IPS DF 6.9 (cell line): Measurements from ENCODE around the gene CELSR2.

Experiments used
- DNase-seq: peaks from one replicate; pipeline ENCODE4 v3.0.0-alpha.2; 2013; ENCODE audit warnings: low read depth, low spot score
- H3K27ac ChIP-seq: one replicate; pipeline ENCODE4 v1.5.1; 2013; ENCODE audit warnings: low read length, control low read depth
- H3K27me3 ChIP-seq: 2 replicates; pipeline ENCODE4 v1.6.1; 2013; ENCODE audit warnings: mild to moderate bottlenecking, low read length; ENCODE audit not compliant: control insufficient read depth, insufficient read depth
- H3K36me3 ChIP-seq: 2 replicates; pipeline ENCODE4 v1.6.1; 2013; ENCODE audit warnings: low read length; ENCODE audit not compliant: control insufficient read depth, insufficient read depth
- H3K4me1 ChIP-seq: 2 replicates; pipeline ENCODE4 v1.6.1; 2013; ENCODE audit warnings: low read length; ENCODE audit not compliant: control insufficient read depth, insufficient read depth
- H3K4me3 ChIP-seq: 2 replicates; pipeline ENCODE4 v1.5.1; 2013; ENCODE audit warnings: mild to moderate bottlenecking, low read length
- H3K9me3 ChIP-seq: 2 replicates; pipeline ENCODE4 v1.6.1; 2013; ENCODE audit warnings: low read length, inconsistent platforms; ENCODE audit not compliant: control insufficient read depth, insufficient read depth
- WGBS: extraction: QIAGEN DNeasy Blood & Tissue Kit; methylation state at CpG from one replicate; pipeline ENCODE4 v1.1.7; 2013; ENCODE audit warnings: mixed read lengths, missing lambda C conversion rate; ENCODE audit not compliant: insufficient read length, insufficient coverage; 5-methylcytosine and 5-hydroxymethylcytosine counted together

The CELSR2 gene

DNA sequence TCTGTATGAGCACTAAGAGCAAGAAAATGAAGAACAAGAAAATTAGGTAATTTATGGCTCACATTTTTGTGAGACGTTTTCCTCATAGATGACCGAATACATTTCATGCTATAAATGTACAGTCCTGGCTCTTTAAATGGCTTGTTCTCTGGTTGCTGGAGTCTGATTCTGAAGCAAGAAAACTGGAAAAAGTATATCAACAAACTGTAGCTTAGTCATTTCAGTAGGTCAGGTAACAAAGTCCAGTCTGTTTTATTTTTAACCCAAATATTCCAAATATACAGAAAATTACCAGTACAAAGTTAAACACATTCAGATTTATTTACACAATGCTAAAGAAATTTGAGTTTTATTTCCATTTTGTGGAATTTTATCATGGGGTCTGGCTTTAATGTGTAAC lies 60.0 kb downstream of the CELSR2 start:
- Histone ChIP-seq H3K36me3 (peaks cover 5% of the 10 kb centered on the region; the same call in 1 of the 2 replicates), H3K27ac (no peak overlapping the region), H3K4me3 (no peak overlapping the region), H3K4me1 (peaks cover 2% of the 10 kb centered on the region), H3K9me3 (no peaks in the 10 kb centered on the region), H3K27me3 (no peaks in the 10 kb centered on the region)
- WGBS: no CpG with 5 or more reads among the region's 2 CpGs
- no peak for DNase-seq

DNA sequence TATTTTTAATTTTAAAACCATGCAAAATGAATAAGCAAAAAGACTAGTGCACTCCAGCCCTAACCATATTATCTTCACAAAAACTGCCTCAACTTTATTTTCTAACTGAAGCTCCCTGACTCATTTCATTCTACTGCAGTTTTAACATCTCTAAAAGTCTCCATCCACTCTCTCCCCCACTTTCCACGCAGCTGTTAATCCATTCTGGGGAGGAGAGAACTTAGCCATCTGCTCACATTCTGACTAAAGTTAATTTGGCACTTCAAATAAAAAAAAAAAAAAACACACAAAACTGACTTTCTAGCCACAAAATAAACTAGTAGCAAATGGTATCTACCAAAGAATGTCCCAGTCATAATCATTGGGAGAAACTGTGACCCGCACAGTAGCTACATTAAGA lies 62.9 kb downstream of the CELSR2 start:
- Histone ChIP-seq H3K27me3 (no peaks in the 10 kb centered on the region), H3K4me3 (no peak overlapping the region), H3K9me3 (no peaks in the 10 kb centered on the region), H3K36me3 (peaks cover 10% of the 10 kb centered on the region), H3K27ac (no peak overlapping the region), H3K4me1 (no peaks in the 10 kb centered on the region)
- DNase-seq: no peak
- WGBS: no CpG with 5 or more reads among the region's 2 CpGs

DNA sequence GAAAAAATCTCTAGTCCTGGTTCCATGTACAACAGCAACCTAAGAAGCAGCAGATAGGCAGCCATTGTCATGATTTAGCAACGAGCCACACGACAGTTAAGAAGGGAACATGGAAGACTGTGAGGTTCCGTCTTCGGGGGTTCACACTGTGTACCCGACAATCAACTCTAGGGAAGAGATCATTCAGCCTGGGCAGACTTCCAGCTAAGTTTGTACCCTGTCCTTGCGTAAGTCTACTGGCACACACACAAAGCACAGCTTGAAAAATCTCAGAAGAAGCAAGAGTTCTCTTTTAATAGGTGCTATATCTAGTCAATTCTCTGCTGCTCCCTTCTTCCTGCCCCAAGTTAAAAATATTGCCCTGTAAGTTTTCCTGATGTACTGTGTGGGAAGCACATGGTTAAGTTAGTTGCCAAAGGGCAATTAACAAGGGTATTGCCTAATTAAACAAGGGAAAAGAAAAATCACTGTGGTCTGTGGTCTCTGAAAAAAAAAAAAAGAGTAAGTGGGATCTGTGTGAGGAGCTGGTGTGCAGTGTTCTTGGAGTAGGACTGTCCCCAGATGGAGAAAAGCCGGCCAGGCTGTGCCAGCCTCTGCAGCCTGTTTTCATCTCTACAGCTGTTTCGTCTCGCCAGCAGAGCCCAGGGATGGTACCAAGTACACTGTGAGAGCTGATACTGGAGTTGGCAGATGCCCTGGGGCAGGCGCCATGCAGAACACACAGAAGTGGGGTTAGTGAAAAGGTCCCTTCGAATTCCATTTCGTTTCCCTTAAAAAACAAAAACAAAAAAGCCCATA lies 63.8 kb downstream of the CELSR2 start:
- H3K4me1 ChIP-seq: no peaks in the 10 kb centered on the region
- DNase-seq: no peak
- H3K27ac ChIP-seq: no peak overlapping the region
- H3K9me3 ChIP-seq: no peaks in the 10 kb centered on the region
- H3K4me3 ChIP-seq: no peak overlapping the region
- H3K27me3 ChIP-seq: no peaks in the 10 kb centered on the region
- WGBS: no CpG with 5 or more reads among the region's 12 CpGs
- H3K36me3 ChIP-seq: peaks cover 16% of the 10 kb centered on the region

DNA sequence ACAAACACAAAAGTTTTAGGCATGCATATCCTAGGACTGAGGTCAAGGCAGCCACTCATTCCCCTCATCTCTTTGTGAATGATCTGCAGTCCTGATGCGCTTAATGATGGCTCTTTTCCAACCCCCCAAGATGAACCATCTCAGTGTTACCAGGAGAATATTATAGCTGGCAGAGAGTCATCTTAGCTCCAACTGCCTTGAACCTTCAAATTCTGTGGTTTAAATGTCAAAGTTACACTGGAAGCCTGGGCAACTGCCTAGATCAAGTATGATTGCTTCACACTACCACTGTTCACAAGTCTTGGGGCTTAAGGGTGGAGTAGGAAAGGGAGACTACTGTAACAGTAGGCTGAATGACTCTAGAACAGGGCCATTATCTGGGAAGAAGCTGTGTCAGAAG lies 65.5 kb downstream of the CELSR2 start:
- H3K27me3 ChIP-seq: no peaks in the 10 kb centered on the region
- no peak for DNase-seq
- no peak overlapping the region for H3K27ac ChIP-seq
- peaks cover 16% of the 10 kb centered on the region for H3K36me3 ChIP-seq
- no peak overlapping the region for H3K4me3 ChIP-seq
- H3K9me3 ChIP-seq: no peaks in the 10 kb centered on the region
- no CpG with 5 or more reads among the region's 1 CpG for WGBS
- no peaks in the 10 kb centered on the region for H3K4me1 ChIP-seq

DNA sequence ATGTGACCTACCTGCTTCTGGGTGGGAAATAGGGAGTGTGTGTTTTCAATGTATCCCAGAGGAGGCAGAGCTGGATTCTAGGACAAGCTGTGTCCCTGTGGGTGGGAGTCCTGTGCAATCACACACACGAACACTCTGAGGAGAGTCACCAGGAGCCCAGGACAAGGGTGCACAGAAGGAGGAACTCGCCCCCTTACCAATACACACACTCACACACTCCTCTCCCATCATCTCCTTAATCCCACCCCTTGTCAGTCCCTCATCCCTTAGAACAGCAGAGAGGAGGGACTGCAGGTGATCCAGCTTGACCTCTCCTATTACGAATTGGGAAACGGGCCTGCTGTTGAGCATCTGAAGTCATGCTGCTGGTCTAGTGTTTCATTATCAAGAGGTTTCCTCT lies 65.9 kb downstream of the CELSR2 start:
- no peak overlapping the region for H3K27ac ChIP-seq
- WGBS: no CpG with 5 or more reads among the region's 4 CpGs
- DNase-seq: no peak
- H3K9me3 ChIP-seq: no peaks in the 10 kb centered on the region
- no peaks in the 10 kb centered on the region for H3K4me1 ChIP-seq
- H3K4me3 ChIP-seq: no peak overlapping the region
- H3K36me3 ChIP-seq: peaks cover 17% of the 10 kb centered on the region
- no peaks in the 10 kb centered on the region for H3K27me3 ChIP-seq

DNA sequence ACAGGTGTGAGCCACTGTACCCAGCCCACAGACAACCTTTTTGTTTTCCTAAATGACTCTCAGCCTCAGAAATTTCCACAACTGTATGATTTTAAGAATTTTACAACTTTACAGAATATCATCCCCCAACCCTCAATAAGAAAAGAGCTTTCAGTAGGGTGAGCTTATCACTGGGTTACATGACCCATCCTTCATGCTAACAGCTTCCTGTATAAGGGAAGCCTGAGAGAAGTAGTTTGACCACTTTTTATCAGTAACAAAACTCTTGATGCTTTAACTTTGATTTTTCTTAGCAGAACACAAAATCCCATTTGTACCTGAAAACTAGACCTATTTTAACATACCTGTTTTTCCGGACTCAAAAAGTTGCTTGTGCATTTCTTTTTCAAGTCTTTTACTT lies 67.2 kb downstream of the CELSR2 start:
- no CpG with 5 or more reads among the region's 1 CpG for WGBS
- H3K27ac ChIP-seq: no peak overlapping the region
- DNase-seq: no peak
- H3K27me3 ChIP-seq: no peaks in the 10 kb centered on the region
- no peaks in the 10 kb centered on the region for H3K4me1 ChIP-seq
- H3K9me3 ChIP-seq: no peaks in the 10 kb centered on the region
- peaks cover 24% of the 10 kb centered on the region for H3K36me3 ChIP-seq
- no peak overlapping the region for H3K4me3 ChIP-seq

DNA sequence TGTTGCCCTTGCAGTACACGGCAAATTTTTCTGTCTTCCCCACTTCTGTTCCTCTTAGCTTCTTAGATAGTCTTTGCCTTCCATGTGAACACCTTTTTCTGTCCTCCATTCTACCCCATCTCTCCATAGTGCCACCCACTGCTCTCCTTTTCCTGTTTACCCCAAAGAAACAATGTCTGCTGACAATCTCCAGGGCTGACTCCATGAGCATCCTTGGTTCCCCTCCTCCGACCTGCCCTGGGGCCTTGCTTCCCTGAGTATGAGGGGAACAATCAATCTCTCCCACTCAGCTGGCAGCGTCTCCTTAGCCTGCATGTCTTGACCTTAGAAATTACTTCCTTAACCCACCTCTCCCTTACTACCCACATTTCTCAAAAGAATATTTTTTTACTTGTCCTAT lies 69.8 kb downstream of the CELSR2 start:
- Histone ChIP-seq H3K9me3 (no peaks in the 10 kb centered on the region), H3K4me3 (no peak overlapping the region), H3K36me3 (peaks cover 31% of the 10 kb centered on the region), H3K27ac (no peak overlapping the region), H3K4me1 (no peaks in the 10 kb centered on the region), H3K27me3 (no peaks in the 10 kb centered on the region)
- WGBS: no CpG with 5 or more reads among the region's 3 CpGs
- no peak for DNase-seq

DNA sequence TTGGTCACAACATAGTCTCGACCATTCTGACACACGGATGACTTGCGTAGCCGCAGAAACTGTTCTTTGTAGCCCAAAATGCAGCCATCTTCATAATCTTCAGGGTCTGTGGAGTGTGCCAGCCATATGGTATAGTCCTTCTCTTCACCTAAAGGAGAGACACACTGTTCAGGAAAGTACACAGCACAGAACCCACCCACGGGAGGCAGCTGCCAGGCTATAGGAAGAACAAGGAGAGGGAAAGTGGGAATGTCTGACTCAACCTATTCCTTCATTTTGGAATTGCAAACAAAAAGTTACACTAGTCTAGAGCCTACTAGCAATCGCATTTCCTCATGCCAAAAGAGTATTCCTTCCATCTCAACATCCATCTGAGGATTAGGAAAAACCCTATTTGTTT lies 73.6 kb downstream of the CELSR2 start:
- WGBS: no CpG with 5 or more reads among the region's 6 CpGs
- DNase-seq: no peak
- no peaks in the 10 kb centered on the region for H3K27me3 ChIP-seq
- peaks cover 21% of the 10 kb centered on the region for H3K36me3 ChIP-seq
- H3K9me3 ChIP-seq: no peaks in the 10 kb centered on the region
- no peaks in the 10 kb centered on the region for H3K4me1 ChIP-seq
- no peak overlapping the region for H3K4me3 ChIP-seq
- no peak overlapping the region for H3K27ac ChIP-seq
